Stimulated activated CD8-positive, alpha-beta memory T cell treated with anti-CD3 and anti-CD28 coated beads, Interleukin-7, amount 100 ng/mL, for 48 hours (primary cell): ENCODE results near the gene CDC42EP5.
A peak's percentile ranks its signal among the peaks of the same experiment; 100 is the strongest.
"Not testable (repeated sequence)": the region's sequence is repeated elsewhere in the genome, so short reads cannot be mapped to it uniquely, and the experiment has no call there.

Experiments
- DNase-seq, 2 donors: peaks; one replicate each; pipeline ENCODE4 v3.0.0-alpha.2; 2020; ENCODE audit warnings: low read depth in 1 of 2; ENCODE audit errors: extremely low read depth in 1 of 2

CDC42EP5 gene

GRCh38 chr19:54489766-54490165, 16.7 kb upstream of the CDC42EP5 start:
- DNase-seq, result no peak

DNA sequence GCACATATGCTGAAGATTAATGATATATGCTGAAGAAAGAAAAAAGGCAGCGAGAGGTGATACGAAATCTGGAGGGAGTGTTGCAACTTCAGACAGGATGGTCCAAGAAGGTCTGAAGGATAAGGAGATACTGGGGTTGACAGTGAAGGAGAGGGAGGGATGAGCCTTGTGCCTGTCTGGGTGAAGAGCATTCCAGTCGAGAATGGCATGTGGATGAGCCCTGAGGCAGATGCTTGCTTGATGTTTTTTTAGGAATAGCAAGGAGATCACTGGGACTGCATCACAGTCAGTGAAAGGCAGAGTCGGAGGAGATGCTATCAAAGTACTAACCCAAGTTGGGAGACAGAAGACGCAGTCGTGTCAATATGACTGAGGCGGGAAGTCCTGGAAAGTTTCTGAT, 16.2 kb upstream of the CDC42EP5 start:
- no peak for DNase-seq

DNA sequence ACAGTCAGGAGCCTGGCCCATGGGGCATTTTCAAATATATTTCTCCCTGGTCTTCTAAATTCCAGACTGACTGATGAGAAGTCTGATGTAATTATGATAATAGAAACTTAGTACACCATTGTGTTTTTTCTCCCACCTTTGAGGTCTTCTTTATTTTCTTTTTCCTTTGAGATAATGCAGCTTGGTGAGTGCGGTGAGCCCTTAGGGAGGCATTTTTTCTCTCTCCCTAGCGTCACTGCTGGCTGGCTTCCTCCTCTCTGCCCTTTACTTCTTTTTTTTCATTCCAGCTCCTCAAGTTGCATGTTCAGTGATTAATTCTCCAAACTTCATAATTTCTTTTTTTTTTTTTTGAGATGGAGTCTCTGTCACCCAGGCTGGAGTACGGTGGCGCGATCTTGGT, 12.8 kb upstream of the CDC42EP5 start:
- no peak for DNase-seq

GRCh38 chr19:54484451-54484850, 11.4 kb upstream of the CDC42EP5 start:
- DNase-seq, result no peak

DNA sequence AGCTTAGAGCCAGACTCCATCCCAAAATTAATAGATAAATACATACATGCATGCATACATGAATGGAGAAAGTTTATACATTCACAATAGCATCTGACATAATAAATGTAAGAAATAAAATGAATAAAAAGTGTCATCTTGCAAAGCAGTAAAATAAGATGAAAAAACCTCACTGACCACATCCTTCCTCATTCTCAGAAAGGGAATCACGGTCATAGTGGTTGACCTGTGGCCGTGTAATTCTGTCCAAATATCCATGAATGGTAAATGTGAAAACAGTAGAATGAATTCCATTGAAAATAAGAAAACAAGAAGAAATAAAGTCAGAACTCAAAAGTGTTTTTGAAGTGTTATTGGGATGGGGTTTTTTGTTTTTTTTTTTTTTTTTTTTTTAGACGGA, 9.8 kb upstream of the CDC42EP5 start:
- no peak for DNase-seq

GRCh38 chr19:54481326-54481930, 8.3 kb upstream of the CDC42EP5 start:
- DNase-seq, result no peak

GRCh38 chr19:54480051-54480450, 7.0 kb upstream of the CDC42EP5 start:
- no peak for DNase-seq

GRCh38 chr19:54478677-54479266, 5.7 kb upstream of the CDC42EP5 start:
- no peak for DNase-seq

GRCh38 chr19:54477650-54478049, 4.6 kb upstream of the CDC42EP5 start:
- DNase-seq, result no peak

DNA sequence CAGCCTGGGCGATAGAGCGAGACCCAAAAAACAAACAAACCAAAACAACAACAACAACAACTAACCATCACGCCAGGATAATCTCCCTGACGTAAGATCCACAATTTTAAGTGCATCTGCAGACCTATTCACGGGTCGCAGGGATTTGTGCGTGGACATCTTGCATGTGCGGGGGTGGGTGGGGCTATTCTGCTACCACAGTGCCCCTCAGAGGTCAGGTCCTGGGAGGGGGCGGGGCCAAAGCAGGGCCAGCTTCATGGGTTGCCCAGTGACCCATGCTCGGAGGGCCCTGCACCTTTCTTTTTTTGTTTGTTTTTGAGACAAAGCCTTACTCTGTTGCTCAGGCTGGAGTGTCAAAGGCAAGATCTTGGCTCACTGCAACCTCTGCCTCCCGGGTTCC, 2.6 kb upstream of the CDC42EP5 start:
- DNase-seq, result no peak

GRCh38 chr19:54473892-54474372, 836 bp upstream of the CDC42EP5 start:
- DNase-seq, result no peak

- DNase-seq, result no peak
Observed at GRCh38 chr19:54470991-54471782, 1.9 kb downstream of the CDC42EP5 start.

GRCh38 chr19:54470276-54470887, 2.7 kb downstream of the CDC42EP5 start:
- DNase-seq, result no peak

DNA sequence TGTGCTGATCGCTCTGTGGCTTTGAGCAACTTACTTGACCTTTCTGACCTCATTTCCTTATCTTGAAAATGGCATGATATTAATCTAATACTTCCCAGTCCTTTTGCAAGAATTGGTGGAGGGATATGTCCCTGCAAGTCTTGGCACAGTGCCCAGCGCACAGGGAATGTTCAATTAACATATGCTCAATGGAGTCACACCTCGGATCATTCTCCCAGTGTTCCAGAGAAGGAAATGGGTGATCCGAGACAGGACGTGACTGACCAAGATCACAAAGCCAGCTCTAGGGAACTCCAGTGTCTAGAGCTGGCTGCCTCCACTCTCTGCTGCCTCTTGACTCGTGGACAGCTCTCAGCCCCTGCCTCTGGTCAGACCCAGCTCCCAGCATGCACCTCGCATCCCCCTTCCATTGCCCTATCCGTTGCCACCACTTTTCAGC, 3.6 kb downstream of the CDC42EP5 start:
- DNase-seq, result no peak

DNA sequence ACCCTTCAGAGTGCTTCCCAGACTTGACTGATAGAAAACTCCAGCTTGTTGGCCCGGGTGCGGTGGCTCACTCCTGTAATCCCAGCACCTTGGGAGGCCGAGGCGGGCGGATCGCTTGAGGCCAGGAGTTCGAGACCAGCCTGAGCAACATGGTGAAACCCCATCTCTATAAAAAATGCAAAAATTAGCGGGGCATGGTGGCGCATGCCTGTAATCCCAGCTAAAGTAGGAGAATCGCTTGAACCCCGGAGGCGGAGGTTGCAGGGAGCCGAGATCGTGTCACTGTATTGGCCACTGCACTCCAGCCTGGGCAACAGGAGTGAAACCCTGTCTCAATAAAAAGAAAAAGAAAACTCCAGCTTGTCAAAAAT, 7.0 kb downstream of the CDC42EP5 start:
- DNase-seq, result not testable (repeated sequence)

GRCh38 chr19:54465426-54466109, 7.5 kb downstream of the CDC42EP5 start:
- no peak for DNase-seq

DNA sequence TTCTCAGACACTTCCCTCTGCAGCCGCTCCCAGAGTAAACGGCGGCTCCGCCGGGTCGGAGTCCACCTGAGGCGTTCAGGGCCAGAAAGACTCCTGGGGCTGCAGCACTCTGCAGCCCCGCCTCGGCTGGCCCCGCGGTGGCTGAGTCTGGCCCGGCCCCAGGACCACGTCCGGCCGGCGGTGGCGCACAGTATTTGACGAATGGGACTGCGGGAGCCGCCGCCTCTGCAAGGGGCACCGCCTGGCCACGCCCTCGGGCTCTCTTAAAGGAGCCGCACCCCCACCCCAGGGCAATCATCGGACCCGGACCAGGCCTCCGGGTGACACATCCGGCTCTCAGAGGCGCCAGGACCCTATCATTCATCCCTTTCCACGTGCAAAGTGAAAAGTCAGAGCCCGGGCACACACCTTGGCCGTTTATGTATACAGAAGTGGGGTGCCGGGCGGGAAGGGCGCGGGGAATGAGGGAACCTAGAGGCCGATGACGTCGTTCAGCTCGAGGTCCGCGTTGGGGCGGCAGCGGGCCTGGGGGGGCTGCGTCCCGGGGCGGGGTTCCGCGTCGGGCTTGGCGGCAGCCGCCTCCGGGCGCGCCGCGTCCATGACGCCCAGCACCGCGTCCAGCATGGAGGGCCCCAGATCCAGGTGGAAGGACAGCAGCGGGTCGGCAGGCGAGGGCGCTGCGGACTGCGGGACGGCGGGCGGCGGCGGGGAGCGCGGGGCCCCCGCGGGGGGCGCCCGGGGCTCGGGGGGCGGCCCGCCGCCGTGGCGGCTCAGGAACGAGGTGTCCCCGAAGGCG, 8.3 kb downstream of the CDC42EP5 start:
- peak; percentile 73 to 87 for DNase-seq

- DNase-seq, result peak; percentile 66 to 92
Observed at GRCh38 chr19:54464044-54464629, 9.0 kb downstream of the CDC42EP5 start.

- peak; percentile 82 to 98 for DNase-seq
Observed at GRCh38 chr19:54463531-54464043, 9.5 kb downstream of the CDC42EP5 start, which contains the start of gene LENG9. TSS of gene LENG9 (minus strand) at chr19:54463778. CDS start at chr19:54463526, 252 bp downstream.
